HG02642 (cell line): ENCODE measurements around the gene TBX6.
A peak's percentile ranks its signal among the peaks of the same experiment; 100 is the strongest.

Experiments used
- ATAC-seq: cut with Tn5 transposase; IDR thresholded peaks from one replicate; pipeline ENCODE4 v1.9.1; 2021; ENCODE audit warnings: mild to moderate bottlenecking; ENCODE audit not compliant: unreplicated experiment, poor library complexity

The TBX6 gene

GRCh38 chr16:30114411-30114810 lies 22.7 kb upstream of the TBX6 start:
- no peak for ATAC-seq

GRCh38 chr16:30113711-30114333 lies 22.1 kb upstream of the TBX6 start:
- ATAC-seq, result no peak

- no peak for ATAC-seq
These were observed 21.4 kb upstream of the TBX6 start, which contains the start of gene GDPD3 for GRCh38 chr16:30113031-30113710. Gene GDPD3 (minus strand): TSS chr16:30113537. CDS start chr16:30113478, 59 bp downstream.

GRCh38 chr16:30112197-30113030 lies 20.7 kb upstream of the TBX6 start:
- no peak for ATAC-seq

- no peak for ATAC-seq
These were observed 18.9 kb upstream of the TBX6 start for GRCh38 chr16:30110661-30111060.

- ATAC-seq, result no peak
These were observed 16.5 kb upstream of the TBX6 start for GRCh38 chr16:30108059-30108850.

GRCh38 chr16:30104492-30104891 lies 12.8 kb upstream of the TBX6 start:
- ATAC-seq, result no peak

GRCh38 chr16:30104090-30104489 lies 12.4 kb upstream of the TBX6 start:
- ATAC-seq, result no peak

GRCh38 chr16:30096862-30097563 lies 5.3 kb upstream of the TBX6 start:
- ATAC-seq, result no peak

- peak; percentile 55 for ATAC-seq
These were observed 4.6 kb upstream of the TBX6 start, which contains the start of gene YPEL3 for GRCh38 chr16:30096105-30096861. Gene YPEL3 (minus strand): TSS chr16:30096213. CDS start chr16:30095482, 731 bp downstream.

- no peak for ATAC-seq
These were observed 3.7 kb upstream of the TBX6 start for GRCh38 chr16:30095166-30096078.

- no peak for ATAC-seq
These were observed 2.9 kb upstream of the TBX6 start for GRCh38 chr16:30094541-30095165.

- ATAC-seq, result peak; percentile 43
These were observed 768 bp upstream of the TBX6 start for GRCh38 chr16:30092373-30093010.

- ATAC-seq, result no peak
These were observed 953 bp downstream of the TBX6 start for GRCh38 chr16:30090610-30091331.

GRCh38 chr16:30088832-30089624 lies 2.7 kb downstream of the TBX6 start:
- ATAC-seq, result no peak
